SK-N-SH (cell line): ENCODE results near the gene CD300C. TPM values are rescaled to one million over a fixed set of nuclear protein-coding genes. Genes with fewer than 3 reads are reported as not detected.

Experiments
- CTCF ChIA-PET: fragments of 300-600, 350-600 bp; formaldehyde crosslinking; extraction: SDS; loops from one replicate; lab custom pipeline; 2021; lab: Yijun Ruan, JAX
- POLR2A ChIA-PET: fragments of 350-600 bp; sonication (Branson Sonifier 250); formaldehyde crosslinking; extraction: SDS; loops from one replicate; lab custom pipeline; 2020; ENCODE audit warnings: antibody characterized with exemption, inconsistent platforms; lab: Yijun Ruan, JAX
- DNase-seq: peaks from one replicate; pipeline ENCODE4 v3.0.0; 2012
- H2AFZ ChIP-seq: fragments of 200-600 bp; sonication (generic); 2 replicates; pipeline ENCODE4 v1.8.1; 2016; ENCODE audit warnings: antibody characterized with exemption, mild to moderate bottlenecking, low read depth
- H3F3A ChIP-seq: fragments of 200-600 bp; sonication (generic); replicated peaks from 2 replicates; pipeline ENCODE3; 2016; ENCODE audit warnings: antibody characterized with exemption, mild to moderate bottlenecking; ENCODE audit not compliant: insufficient read depth
- H3K27ac ChIP-seq, 2 experiments: fragments of 200-500 bp in 1 of 2; fragments of 200-600 bp in 1 of 2; sonication (Bioruptor generic) in 1 of 2; sonication (generic), shearing (Covaris generic) in 1 of 2; 2 replicates each; pipeline versions ENCODE4 v1.5.1 to v1.6.1; 2014 to 2016; ENCODE audit warnings: low read depth in 2 of 2, inconsistent platforms in 1 of 2, low read length in 1 of 2, mild to moderate bottlenecking in 1 of 2, mixed read lengths in 1 of 2
- H3K27me3 ChIP-seq: fragments of 200-600 bp; sonication (generic), shearing (Covaris generic); 2 replicates; pipeline ENCODE4 v1.6.1; 2016; ENCODE audit warnings: mixed run types; ENCODE audit not compliant: insufficient read depth
- H3K36me3 ChIP-seq, 2 experiments: fragments of 200-500 bp in 1 of 2; fragments of 200-600 bp in 1 of 2; sonication (Bioruptor generic) in 1 of 2; sonication (generic) in 1 of 2; replicated peaks in 1 of 2; 2 replicates each; pipeline versions ENCODE3 to v1.5.1; 2014 to 2016; ENCODE audit warnings: low read length in 1 of 2, mild to moderate bottlenecking in 1 of 2; ENCODE audit not compliant: insufficient read depth in 2 of 2, control insufficient read depth in 1 of 2
- H3K4me1 ChIP-seq, 2 experiments: fragments of 200-500 bp in 1 of 2; fragments of 200-600 bp in 1 of 2; sonication (Bioruptor generic) in 1 of 2; sonication (generic), shearing (Covaris generic) in 1 of 2; 2 replicates each; pipeline versions ENCODE4 v1.5.1 to v1.6.1; 2014 to 2016; ENCODE audit warnings: low read depth in 1 of 2, low read length in 1 of 2, mixed run types in 1 of 2; ENCODE audit not compliant: insufficient read depth in 2 of 2, control insufficient read depth in 1 of 2
- H3K4me2 ChIP-seq: fragments of 200-600 bp; sonication (generic), shearing (Covaris generic); 2 replicates; pipeline ENCODE4 v1.6.1; 2017; ENCODE audit warnings: mixed run types
- H3K4me3 ChIP-seq, 2 experiments: fragments of 200-500 bp in 1 of 2; fragments of 200-600 bp in 1 of 2; sonication (Bioruptor generic) in 1 of 2; sonication (generic), shearing (Covaris generic) in 1 of 2; 2 replicates each; pipeline versions ENCODE4 v1.5.1 to v1.8.1; 2014 to 2016; ENCODE audit warnings: low read depth in 2 of 2, inconsistent platforms in 1 of 2, low read length in 1 of 2, mild to moderate bottlenecking in 1 of 2, mixed read lengths in 1 of 2, moderate library complexity in 1 of 2
- H3K79me2 ChIP-seq: fragments of 200-600 bp; sonication (generic); 2 replicates; pipeline ENCODE4 v1.8.1; 2017; ENCODE audit warnings: mild to moderate bottlenecking; ENCODE audit not compliant: insufficient read depth
- H3K9ac ChIP-seq: fragments of 200-600 bp; sonication (generic); 2 replicates; pipeline ENCODE4 v1.6.1; 2017; ENCODE audit warnings: mixed run types
- H3K9me2 ChIP-seq: fragments of 200-600 bp; sonication (generic); 2 replicates; pipeline ENCODE4 v1.6.1; 2017; ENCODE audit warnings: mixed run types
- H3K9me3 ChIP-seq: fragments of 200-600 bp; sonication (generic); 2 replicates; pipeline ENCODE4 v1.6.1; 2017; ENCODE audit warnings: mixed run types, mild to moderate bottlenecking, moderate library complexity
- H4K20me1 ChIP-seq: fragments of 200-600 bp; sonication (generic); 2 replicates; pipeline ENCODE4 v1.6.1; 2017; ENCODE audit warnings: mild to moderate bottlenecking, mixed run types; ENCODE audit not compliant: insufficient read depth
- ELF1 ChIP-seq: IDR thresholded peaks from 2 replicates; pipeline ENCODE4 v1.4.0; 2012
- EP300 ChIP-seq, 2 experiments: IDR thresholded peaks; 2 replicates each; pipeline versions ENCODE4 v1.4.0 to v1.6.1; 2012; ENCODE audit warnings: borderline replicate concordance in 1 of 2, low read depth in 1 of 2, low read length in 1 of 2
- FOSL2 ChIP-seq: IDR thresholded peaks from 2 replicates; pipeline ENCODE4 v1.4.0; 2012; ENCODE audit warnings: low read depth, mild to moderate bottlenecking, moderate library complexity, borderline replicate concordance
- FOXM1 ChIP-seq: IDR thresholded peaks from 2 replicates; pipeline ENCODE4 v1.4.0; 2012; ENCODE audit warnings: low read depth, mild to moderate bottlenecking
- GABPA ChIP-seq: IDR thresholded peaks from 2 replicates; pipeline ENCODE4 v1.4.0; 2012; ENCODE audit warnings: low read depth, mild to moderate bottlenecking
- GATA2 ChIP-seq: sonication (generic); formaldehyde crosslinking; IDR thresholded peaks from 2 replicates; pipeline ENCODE4 v1.5.0; 2020; ENCODE audit warnings: mild to moderate bottlenecking, missing genetic modification reagents
- IRF3 ChIP-seq: fragments of 150-350 bp; IDR thresholded peaks from 2 replicates; pipeline ENCODE4 v1.6.1; 2016; ENCODE audit warnings: mild to moderate bottlenecking, low read depth, low read length
- JUND ChIP-seq: IDR thresholded peaks from 2 replicates; pipeline ENCODE4 v1.4.0; 2012
- MEF2A ChIP-seq: IDR thresholded peaks from 2 replicates; pipeline ENCODE4 v1.4.0; 2012; ENCODE audit warnings: low read depth, borderline replicate concordance
- MXI1 ChIP-seq: IDR thresholded peaks from 2 replicates; pipeline ENCODE4 v1.6.1; 2012; ENCODE audit warnings: mild to moderate bottlenecking, low read depth, low read length, improper control_type of control experiment
- NFIC ChIP-seq: IDR thresholded peaks from 2 replicates; pipeline ENCODE4 v1.4.0; 2012; ENCODE audit warnings: borderline replicate concordance
- RAD21 ChIP-seq: IDR thresholded peaks from 2 replicates; pipeline ENCODE4 v1.6.1; 2012; ENCODE audit warnings: mild to moderate bottlenecking, low read length
- RXRA ChIP-seq: IDR thresholded peaks from 2 replicates; pipeline ENCODE4 v1.4.0; 2012; ENCODE audit warnings: low read depth, mild to moderate bottlenecking, borderline replicate concordance
- SIN3A ChIP-seq: IDR thresholded peaks from 2 replicates; pipeline ENCODE4 v1.6.1; 2012; ENCODE audit warnings: low read depth, mild to moderate bottlenecking, low read length, moderate library complexity, borderline replicate concordance
- TAF1 ChIP-seq: IDR thresholded peaks from 2 replicates; pipeline ENCODE4 v1.6.1; 2012; ENCODE audit warnings: low read depth, mild to moderate bottlenecking, low read length, moderate library complexity, borderline replicate concordance
- TEAD4 ChIP-seq: IDR thresholded peaks from 2 replicates; pipeline ENCODE4 v1.4.0; 2012; ENCODE audit warnings: mild to moderate bottlenecking, borderline replicate concordance; ENCODE audit not compliant: insufficient read depth
- USF2 ChIP-seq: fragments of 150-350 bp; IDR thresholded peaks from 2 replicates; pipeline ENCODE4 v1.6.1; 2017; ENCODE audit warnings: antibody characterized with exemption, low read length, low read depth, borderline replicate concordance
- WGBS: methylation state at CpG from one replicate; pipeline ENCODE4 v1.1.6; 2017; ENCODE audit warnings: low lambda C conversion rate; 5-methylcytosine and 5-hydroxymethylcytosine counted together
- polyA plus RNA-seq, 3 experiments: library from polyadenylated mRNA; depleted of rRNA; stranded (reverse); fragments of >200 nt; gene quantifications; 2 replicates each; pipeline ENCODE4 v1.2.3, GENCODE V29; 2012
- TF ChIP-seq, protein P1 (sequence below): IDR thresholded peaks from 2 replicates; pipeline ENCODE4 v1.4.0; 2012; ENCODE audit warnings: low read depth
- TF ChIP-seq, protein P2 (sequence below): IDR thresholded peaks from 2 replicates; pipeline ENCODE4 v1.4.0; 2012; ENCODE audit warnings: low read depth, borderline replicate concordance

CD300C gene
- polyA plus RNA-seq, 1 of the 3 experiments (the other 2 are of a cell fraction): not detected

DNA sequence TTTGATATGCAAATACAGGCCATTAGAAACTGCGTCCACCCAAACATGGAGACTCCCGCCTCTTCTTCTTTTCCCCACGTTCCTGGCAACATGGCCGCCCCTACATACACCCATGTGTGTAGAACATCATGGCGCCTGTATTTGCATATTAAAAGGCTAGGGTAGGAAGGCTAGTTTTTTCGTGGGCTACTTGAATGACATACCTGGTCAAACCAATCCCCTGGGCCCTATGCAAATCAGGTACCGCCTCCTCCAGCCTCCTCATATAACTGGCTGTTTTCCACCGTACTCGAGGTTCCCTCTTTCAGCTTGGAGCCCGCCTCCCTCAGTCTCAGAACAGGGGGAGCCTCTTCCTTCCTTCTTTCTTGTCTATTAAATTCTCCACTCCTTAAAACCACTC, 13.8 kb downstream of the CD300C start:
- Histone ChIP-seq H4K20me1 (no peaks in the 10 kb centered on the region), H3K27me3 (no peaks in the 10 kb centered on the region), H3K4me2 (no peak overlapping the region), H3K9me2 (no peaks in the 10 kb centered on the region), H3K9me3 (no peaks in the 10 kb centered on the region), H3K9ac (no peak overlapping the region), H3K79me2 (no peaks in the 10 kb centered on the region), H3K36me3 (no peaks in the 10 kb centered on the region), H2AFZ (no peak overlapping the region), H3F3A (no peaks in the 10 kb centered on the region), H3K4me3 (no peak overlapping the region), H3K27ac (no peak overlapping the region), H3K4me1 (no peaks in the 10 kb centered on the region)
- TF ChIP-seq TEAD4 (no peak), SIN3A (no peak), FOXM1 (no peak), USF2 (no peak), RXRA (no peak), MXI1 (no peak), FOSL2 (no peak), EP300 (IDR thresholded peaks at IDR 0.05; ENCODE audit: borderline replicate concordance in 1 of 2, low read depth in 1 of 2, low read length in 1 of 2) (no peak), RAD21 (no peak), JUND (no peak), GATA2 (CRISPR knock-in tag) (no peak), NFIC (no peak), IRF3 (no peak), ELF1 (no peak), MEF2A (no peak), TAF1 (no peak), GABPA (no peak)
- TF ChIP-seq, protein P1, sequence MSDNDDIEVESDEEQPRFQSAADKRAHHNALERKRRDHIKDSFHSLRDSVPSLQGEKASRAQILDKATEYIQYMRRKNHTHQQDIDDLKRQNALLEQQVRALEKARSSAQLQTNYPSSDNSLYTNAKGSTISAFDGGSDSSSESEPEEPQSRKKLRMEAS: no peak
- TF ChIP-seq, protein P2, sequence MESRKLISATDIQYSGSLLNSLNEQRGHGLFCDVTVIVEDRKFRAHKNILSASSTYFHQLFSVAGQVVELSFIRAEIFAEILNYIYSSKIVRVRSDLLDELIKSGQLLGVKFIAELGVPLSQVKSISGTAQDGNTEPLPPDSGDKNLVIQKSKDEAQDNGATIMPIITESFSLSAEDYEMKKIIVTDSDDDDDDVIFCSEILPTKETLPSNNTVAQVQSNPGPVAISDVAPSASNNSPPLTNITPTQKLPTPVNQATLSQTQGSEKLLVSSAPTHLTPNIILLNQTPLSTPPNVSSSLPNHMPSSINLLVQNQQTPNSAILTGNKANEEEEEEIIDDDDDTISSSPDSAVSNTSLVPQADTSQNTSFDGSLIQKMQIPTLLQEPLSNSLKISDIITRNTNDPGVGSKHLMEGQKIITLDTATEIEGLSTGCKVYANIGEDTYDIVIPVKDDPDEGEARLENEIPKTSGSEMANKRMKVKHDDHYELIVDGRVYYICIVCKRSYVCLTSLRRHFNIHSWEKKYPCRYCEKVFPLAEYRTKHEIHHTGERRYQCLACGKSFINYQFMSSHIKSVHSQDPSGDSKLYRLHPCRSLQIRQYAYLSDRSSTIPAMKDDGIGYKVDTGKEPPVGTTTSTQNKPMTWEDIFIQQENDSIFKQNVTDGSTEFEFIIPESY: no peak
- POLR2A ChIA-PET: no interaction called here
- DNase-seq: no peak
- 26% methylated on average over 10 of the region's 10 CpGs for WGBS
- CTCF ChIA-PET: interaction anchor here (0.8 to 4.2 kb wide), 19 partner anchors 10 to 283 kb away, joined by 3 to 23 read pairs (median 3); partner anchors contain the start of gene CD300H
